ENCODE data around the gene SCFD2. TPM values are rescaled to one million over a fixed set of nuclear protein-coding genes. Genes with fewer than 3 reads are reported as not detected.

The SCFD2 gene
- total RNA-seq, 1 experiment from 2014 or later, result 8.1 TPM

GRCh38 chr4:52949336-52949735 lies 416.5 kb downstream of the SCFD2 start:
- H3K27ac ChIP-seq, result no peak overlapping the region
- ChIA-PET POLR2A (ENCODE audit: unreplicated experiment) (no interaction called here), CTCF (no interaction called here)
- TF ChIP-seq EZH2 (IDR thresholded peaks at IDR 0.05; ENCODE audit: low read depth) (no peak), CTCF (conservative IDR thresholded peaks at IDR 0.05) (no peak)
- H3K4me1 ChIP-seq (replicated peaks; ENCODE audit: insufficient read depth), result no peaks in the 10 kb centered on the region
- no TSS peak for BruUV-seq (replicated peaks)
- no peak overlapping the region for H3K4me3 ChIP-seq
- no peak for DNase-seq
- no peaks in the 10 kb centered on the region for H3K27me3 ChIP-seq (ENCODE audit: insufficient read depth, low read depth)
- H3K4me2 ChIP-seq, result no peak overlapping the region
- no peaks in the 10 kb centered on the region for H3F3A ChIP-seq (ENCODE audit: insufficient read depth, low read depth)
- no peak overlapping the region for H2AFZ ChIP-seq
- no peaks in the 10 kb centered on the region for H3K79me2 ChIP-seq (ENCODE audit: low read depth)
- H3K36me3 ChIP-seq (ENCODE audit: low read depth), result no peaks in the 10 kb centered on the region
- intact Hi-C loops (cut with micrococcal nuclease; ENCODE audit: unreplicated experiment), result no loop called here
- no peaks in the 10 kb centered on the region for H4K20me1 ChIP-seq (ENCODE audit: insufficient read depth)
- no peaks in the 10 kb centered on the region for H3K9me2 ChIP-seq (ENCODE audit: insufficient read depth)
- H3K9me3 ChIP-seq (ENCODE audit: insufficient read depth, low read depth), result no peaks in the 10 kb centered on the region

GRCh38 chr4:52948057-52948423 lies 417.8 kb downstream of the SCFD2 start:
- Histone ChIP-seq H3K79me2 (ENCODE audit: low read depth) (no peaks in the 10 kb centered on the region), H3K4me1 (replicated peaks; ENCODE audit: insufficient read depth) (no peaks in the 10 kb centered on the region), H3K9me2 (ENCODE audit: insufficient read depth) (no peaks in the 10 kb centered on the region), H3K27ac (no peak overlapping the region), H3K36me3 (ENCODE audit: low read depth) (no peaks in the 10 kb centered on the region), H3K4me3 (no peak overlapping the region), H4K20me1 (ENCODE audit: insufficient read depth) (no peaks in the 10 kb centered on the region), H3K4me2 (no peak overlapping the region), H2AFZ (no peak overlapping the region), H3F3A (ENCODE audit: insufficient read depth, low read depth) (no peaks in the 10 kb centered on the region), H3K27me3 (ENCODE audit: insufficient read depth, low read depth) (no peaks in the 10 kb centered on the region), H3K9me3 (ENCODE audit: insufficient read depth, low read depth) (no peaks in the 10 kb centered on the region)
- intact Hi-C loops (cut with micrococcal nuclease; ENCODE audit: unreplicated experiment), result no loop called here
- TF ChIP-seq CTCF (conservative IDR thresholded peaks at IDR 0.05) (no peak), EZH2 (IDR thresholded peaks at IDR 0.05; ENCODE audit: low read depth) (no peak)
- ChIA-PET CTCF (no interaction called here), POLR2A (ENCODE audit: unreplicated experiment) (interaction anchor here (0.6 kb wide), 1 partner anchor 1205 kb away, joined by 4 read pairs; no protein-coding TSS in a partner anchor)
- no TSS peak for BruUV-seq (replicated peaks)
- DNase-seq, result no peak

- Histone ChIP-seq H3K27ac (no peak overlapping the region), H3K4me1 (replicated peaks; ENCODE audit: insufficient read depth) (no peaks in the 10 kb centered on the region), H3F3A (ENCODE audit: insufficient read depth, low read depth) (no peaks in the 10 kb centered on the region), H3K9me2 (ENCODE audit: insufficient read depth) (no peaks in the 10 kb centered on the region), H3K79me2 (ENCODE audit: low read depth) (no peaks in the 10 kb centered on the region), H3K4me2 (no peak overlapping the region), H3K9me3 (ENCODE audit: insufficient read depth, low read depth) (no peaks in the 10 kb centered on the region), H4K20me1 (ENCODE audit: insufficient read depth) (no peaks in the 10 kb centered on the region), H3K36me3 (ENCODE audit: low read depth) (no peaks in the 10 kb centered on the region), H3K27me3 (ENCODE audit: insufficient read depth, low read depth) (no peaks in the 10 kb centered on the region), H3K4me3 (no peak overlapping the region), H2AFZ (no peak overlapping the region)
- ChIA-PET CTCF (no interaction called here), POLR2A (ENCODE audit: unreplicated experiment) (no interaction called here)
- DNase-seq, result no peak
- intact Hi-C loops (cut with micrococcal nuclease; ENCODE audit: unreplicated experiment), result no loop called here
- TF ChIP-seq EZH2 (IDR thresholded peaks at IDR 0.05; ENCODE audit: low read depth) (no peak), CTCF (conservative IDR thresholded peaks at IDR 0.05) (no peak)
- BruUV-seq (replicated peaks), result no TSS peak
These were observed 418.3 kb downstream of the SCFD2 start for GRCh38 chr4:52947401-52948056.

All from PC-9 (cell line).